HG02973 (cell line): Measurements from ENCODE around the gene EMID1.
"Not testable (repeated sequence)": the region's sequence is repeated elsewhere in the genome, so short reads cannot be mapped to it uniquely, and the experiment has no call there.

Experiments used
- ATAC-seq: cut with Tn5 transposase; IDR thresholded peaks from one replicate; pipeline ENCODE4 v1.9.1; 2021; ENCODE audit warnings: moderate library complexity; ENCODE audit not compliant: unreplicated experiment

Gene EMID1

DNA sequence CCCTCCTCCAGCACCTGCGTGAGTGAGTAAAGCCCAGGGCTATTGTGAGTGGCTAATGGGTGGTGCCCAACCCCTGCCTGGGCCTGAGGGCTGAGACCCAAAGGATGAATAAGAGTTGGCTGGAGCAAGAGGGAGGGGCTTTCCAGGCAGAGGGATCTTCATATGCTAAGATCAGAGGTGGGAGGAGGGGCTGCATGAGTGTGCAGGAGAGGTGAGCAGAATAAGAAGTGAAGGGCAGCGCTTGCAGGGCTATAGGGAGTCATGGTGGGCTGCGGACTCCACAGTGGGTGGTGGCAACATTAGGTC lies 3.9 kb downstream of the EMID1 start:
- ATAC-seq = no peak

DNA sequence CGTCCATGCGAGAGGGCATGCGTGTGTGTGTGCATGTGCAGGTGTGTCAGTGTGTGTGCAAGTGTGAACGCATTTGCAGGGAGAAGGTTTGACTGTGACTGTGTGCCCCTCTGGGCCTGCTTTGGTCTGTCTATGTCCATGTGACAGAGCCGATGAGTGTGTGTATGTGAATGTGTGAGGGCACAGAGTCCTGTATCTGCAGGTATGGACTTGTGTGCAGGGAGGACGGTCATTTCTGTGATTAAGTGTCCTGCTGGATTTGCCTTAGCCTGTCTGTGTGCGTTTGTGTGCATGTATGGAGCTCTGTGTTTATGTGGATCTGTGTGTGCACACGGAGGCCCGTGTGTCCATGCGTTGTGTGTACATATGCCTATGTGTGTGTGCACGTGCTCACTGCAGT lies 5.4 kb downstream of the EMID1 start:
- ATAC-seq = no peak

- no peak for ATAC-seq
Observed at GRCh38 chr22:29211466-29211865, 5.8 kb downstream of the EMID1 start.

GRCh38 chr22:29212743-29213142 lies 7.0 kb downstream of the EMID1 start:
- no peak for ATAC-seq

- no peak for ATAC-seq
Observed at GRCh38 chr22:29213493-29213892, 7.8 kb downstream of the EMID1 start.

GRCh38 chr22:29214232-29214631 lies 8.5 kb downstream of the EMID1 start:
- no peak for ATAC-seq

DNA sequence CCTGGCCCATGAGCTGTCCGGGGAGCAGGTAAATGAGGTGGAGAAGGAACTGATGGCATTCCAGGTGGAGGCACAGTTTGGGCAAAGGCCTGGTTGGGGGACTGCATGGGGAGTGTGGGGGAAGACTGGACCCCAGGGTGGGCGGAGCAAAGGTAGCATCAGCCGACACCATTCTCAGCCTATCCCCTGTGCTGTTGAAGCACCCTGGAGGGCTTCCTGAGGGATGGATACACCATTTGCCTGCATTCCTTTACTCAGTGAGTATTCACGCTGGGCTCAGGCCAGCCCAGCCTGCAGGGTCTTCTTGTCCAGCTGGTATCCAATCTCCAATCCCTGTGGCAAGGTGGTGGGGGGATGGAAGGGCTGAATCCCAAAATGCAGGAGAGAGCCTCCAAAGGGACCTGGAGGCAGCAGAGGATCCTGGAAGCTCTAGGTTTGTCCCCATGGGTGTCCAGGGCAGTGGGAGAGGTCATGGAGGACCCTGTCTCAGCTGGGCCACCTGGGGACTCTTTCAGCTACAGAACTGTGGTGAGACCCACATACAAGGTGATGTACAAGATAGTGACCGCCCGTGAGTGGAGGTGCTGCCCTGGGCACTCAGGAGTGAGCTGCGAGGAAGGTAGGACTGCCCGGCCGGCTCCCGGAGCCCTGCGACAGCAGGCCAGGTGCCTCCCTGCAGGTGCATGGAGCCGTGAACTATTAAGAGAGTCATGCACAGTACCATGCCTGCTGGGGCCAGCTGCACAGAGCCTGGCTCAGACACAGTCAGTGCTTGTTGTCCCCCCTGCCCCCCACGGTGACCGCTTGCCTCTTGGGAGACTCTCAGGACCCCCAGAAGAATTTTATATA lies 9.5 kb downstream of the EMID1 start:
- no peak for ATAC-seq

DNA sequence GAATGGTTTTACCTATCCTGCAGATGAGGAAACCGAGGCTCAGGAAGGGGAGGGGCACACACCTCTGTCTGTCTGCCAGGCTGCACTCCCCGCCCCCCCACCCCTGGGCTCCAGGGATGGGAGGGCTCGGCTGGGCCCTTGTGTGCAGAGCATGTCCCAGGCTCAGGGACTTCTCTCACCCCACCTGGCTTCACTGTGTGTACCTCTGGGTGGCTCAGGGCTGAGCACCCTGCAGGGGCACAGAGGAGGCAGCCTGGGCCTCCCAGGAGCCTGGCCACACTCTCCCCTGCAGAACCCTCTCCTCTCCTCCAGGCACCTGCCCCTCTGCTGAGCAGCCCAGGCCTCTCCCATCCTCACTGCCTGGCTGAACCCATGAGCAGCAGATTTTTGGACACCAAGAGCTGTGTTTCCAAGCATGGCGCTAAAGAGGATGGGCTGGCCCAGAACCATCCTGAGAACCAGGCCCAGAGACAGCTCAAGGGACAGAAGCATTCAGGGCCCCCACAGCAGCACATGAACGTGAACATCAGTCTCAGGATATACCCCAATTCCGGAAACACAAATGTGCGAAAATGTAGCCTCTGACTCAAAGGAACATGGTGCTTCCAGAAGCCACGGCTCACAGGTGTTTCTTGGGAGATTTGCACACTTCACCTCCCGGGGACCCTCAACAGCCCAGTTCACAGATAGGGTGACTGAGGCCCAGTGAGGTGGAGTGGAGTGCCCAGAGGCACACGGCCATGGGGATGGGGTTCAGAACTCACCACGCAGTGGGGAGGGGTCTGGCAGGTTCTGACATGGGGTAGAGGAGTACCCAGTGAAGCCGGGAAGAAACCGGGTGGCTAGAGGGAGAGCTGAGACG lies 10.5 kb downstream of the EMID1 start:
- ATAC-seq = no peak

GRCh38 chr22:29216873-29217666 lies 11.4 kb downstream of the EMID1 start:
- ATAC-seq = no peak

DNA sequence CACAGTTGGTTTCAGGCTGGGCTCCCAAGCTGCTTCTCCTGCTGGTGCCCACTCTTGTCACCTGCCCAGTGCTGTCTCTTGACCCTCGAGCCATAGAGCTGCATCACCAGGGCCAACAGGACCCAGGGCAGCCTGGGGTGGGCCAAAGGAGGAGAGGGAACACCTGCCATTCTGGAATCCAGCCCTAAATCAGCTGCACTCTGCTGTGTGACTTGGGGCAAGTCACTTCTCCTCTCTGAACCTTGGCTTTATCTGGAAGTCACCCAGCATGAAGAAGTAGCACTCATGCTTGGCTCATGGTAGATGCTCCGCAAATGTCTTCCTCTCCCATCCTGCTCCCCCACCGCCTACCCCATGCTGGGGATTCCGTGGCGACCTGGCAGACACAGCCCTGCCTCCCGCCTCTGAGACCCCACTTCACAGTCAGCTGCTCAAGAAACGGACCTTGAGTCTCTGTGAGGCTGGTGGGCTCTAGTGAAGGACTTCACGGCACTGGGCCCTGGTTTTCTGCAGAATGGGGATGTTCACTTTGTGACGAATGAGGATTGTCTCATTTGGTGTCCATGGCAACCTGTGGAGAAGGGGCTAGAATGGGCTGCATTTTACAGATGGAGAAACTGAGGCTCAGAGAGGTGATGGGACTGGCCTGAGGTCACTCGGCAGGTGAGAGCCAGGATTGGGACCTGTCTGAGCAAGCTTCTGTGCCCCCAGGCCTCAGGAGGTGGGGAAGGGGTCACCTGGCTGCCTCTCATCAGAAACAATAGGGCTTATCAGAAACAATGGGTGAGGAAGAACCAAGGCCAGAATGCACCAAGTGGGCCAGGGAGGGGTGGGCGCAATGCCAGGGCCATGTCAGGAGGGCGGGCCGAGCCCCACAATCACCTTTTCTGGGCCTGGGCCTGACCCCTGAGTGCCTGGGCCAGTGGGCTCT lies 12.4 kb downstream of the EMID1 start:
- no peak for ATAC-seq

DNA sequence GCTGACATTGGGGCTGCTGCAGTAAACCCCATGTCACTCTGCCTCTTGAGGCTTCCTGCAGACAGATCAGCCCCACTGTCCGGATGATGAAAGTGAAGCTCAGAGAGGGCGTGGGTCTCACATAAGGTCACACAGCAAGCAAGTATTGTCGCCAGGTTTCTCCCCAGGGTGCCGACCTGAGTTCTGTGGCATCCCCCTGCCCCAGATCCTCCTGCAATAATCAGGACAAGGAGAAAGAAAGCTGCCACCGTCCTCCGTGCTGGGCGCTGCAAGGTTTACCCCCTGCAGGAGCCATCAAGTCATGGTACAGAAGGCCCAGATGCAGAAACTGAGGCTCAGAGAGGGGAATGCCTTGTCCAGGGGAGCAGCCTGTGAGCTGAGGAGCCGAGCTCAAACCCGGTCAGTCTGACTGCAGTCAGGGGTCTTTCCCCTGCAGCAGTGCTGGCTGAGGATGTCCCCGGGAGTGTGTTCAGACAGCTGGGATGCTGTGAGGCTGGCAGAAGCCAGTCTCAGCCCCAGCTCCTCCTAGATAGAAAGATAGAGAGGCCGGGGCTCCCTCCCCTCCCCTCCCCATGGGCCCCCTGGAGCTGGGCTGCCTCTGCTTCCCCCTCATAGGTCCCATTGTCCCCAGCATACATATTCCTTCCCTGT lies 13.2 kb downstream of the EMID1 start:
- ATAC-seq = no peak

- ATAC-seq = not testable (repeated sequence)
Observed at GRCh38 chr22:29219409-29219782, 13.7 kb downstream of the EMID1 start.

DNA sequence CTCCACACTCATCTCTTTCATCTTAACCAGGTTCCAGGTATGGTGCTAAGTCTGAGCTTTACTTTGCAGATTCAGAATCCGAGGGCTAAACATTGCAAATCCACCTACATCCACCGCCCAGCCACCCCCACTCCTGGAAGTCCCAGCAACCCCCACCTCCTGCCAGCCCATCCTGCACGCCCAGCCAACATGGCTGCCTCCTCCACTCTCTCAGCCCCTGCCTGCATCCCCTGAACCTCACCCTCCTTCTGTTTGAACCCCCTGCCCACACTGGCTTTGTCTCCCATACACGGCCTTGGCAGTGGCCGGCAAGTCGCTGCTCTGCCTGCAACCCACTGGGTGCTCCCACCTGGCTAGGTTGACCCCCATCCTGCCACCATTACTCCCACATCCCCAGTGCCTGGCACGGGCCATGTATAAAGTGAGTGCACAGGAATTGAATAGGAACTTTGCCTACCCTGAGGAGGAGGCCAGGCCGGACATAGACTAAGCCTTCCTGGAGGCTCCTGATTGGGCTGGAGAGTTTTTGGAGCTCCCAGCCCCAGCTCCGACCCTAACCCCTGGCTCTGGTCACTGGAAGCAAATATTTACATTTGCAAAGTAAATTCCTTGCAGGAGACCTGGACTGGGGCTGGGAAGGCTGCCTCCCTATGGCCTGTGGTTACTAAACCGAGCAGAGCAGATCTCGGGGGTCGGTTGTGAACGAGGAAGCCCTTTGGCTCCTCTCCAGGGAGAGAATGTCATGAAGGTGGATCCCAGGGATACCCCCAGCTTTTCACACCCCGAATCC lies 14.4 kb downstream of the EMID1 start:
- ATAC-seq = no peak

GRCh38 chr22:29224121-29224858 lies 18.6 kb downstream of the EMID1 start:
- no peak for ATAC-seq

GRCh38 chr22:29224859-29225410 lies 19.2 kb downstream of the EMID1 start:
- no peak for ATAC-seq

GRCh38 chr22:29225422-29226090 lies 19.9 kb downstream of the EMID1 start:
- no peak for ATAC-seq

DNA sequence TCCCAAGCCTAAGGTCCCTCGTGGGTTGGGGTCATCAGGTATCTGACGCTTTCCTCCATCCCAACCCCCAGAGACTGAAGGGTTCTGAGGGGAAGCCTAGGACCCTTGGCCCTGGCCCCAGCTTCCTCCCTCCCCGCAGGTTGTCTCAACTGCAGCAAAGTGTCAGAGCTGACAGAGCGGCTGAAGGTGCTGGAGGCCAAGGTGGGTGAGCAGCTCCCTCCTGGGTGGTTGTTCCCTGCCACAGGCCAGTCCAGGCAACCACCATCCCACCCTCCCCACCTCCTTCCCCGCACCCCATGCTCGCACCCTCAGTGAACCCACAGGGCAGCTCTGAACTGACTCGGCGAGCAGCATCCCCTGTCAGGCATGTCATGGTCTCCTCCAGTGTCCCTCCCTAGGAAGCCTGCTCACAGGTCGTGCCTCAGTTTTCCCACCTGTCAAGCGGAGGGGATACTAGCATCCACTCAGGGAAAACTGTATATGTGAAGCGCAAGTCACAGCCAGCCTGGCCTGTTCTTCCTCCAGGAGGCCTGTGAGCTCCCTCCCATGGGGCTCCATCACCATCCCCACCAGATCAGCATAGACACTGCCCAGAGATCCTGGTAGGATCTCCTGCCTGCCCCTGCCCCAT lies 20.8 kb downstream of the EMID1 start:
- ATAC-seq = no peak
